ENCODE measurements around the gene PIP5K1B. TPM values are rescaled to one million over a fixed set of nuclear protein-coding genes. Genes with fewer than 3 reads are reported as not detected.

The PIP5K1B gene
- total and polyA plus RNA-seq, 2 experiments from 2014 or later: 3.7 to 10.2 TPM

DNA sequence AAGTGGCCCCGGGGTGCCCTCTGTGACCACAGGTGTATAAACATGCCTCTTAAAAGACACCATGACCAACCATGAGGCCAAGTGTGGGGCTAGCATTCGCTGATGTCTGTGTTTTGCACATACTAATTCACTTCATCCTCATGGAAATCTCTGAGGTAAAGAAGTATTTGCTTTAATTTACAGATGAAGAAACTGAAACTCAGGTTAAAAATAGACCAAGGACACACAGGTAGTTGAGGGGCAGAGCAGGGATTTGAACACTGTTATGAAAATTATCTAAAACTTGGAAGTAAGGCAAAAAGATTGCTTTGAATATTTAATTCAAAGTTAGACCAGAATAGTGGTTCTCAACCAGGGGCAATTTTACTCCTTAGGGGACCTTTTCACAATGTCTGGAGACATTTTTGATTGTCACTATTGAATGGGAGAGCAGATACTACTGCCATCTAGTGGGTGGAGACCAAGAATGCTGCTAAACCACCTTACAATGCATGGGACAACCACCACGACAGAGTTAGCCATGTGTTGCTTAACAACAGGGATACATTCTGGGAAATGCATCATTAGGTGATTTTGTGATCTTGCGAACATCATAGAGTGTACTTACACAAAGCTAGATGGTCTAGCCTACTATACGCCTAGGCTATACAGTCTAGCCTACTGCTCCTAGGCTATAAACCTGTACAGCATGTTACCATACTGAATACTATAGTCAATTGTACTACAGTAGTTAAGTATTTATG lies 322.5 kb downstream of the PIP5K1B start:
- no peaks in the 10 kb centered on the region for H3K27me3 ChIP-seq
- no peaks in the 10 kb centered on the region for H3K9me2 ChIP-seq (replicated peaks; ENCODE audit: insufficient read depth)
- H3K36me3 ChIP-seq (replicated peaks; ENCODE audit: insufficient read depth, low read depth): no peaks in the 10 kb centered on the region
- H3K4me2 ChIP-seq: no peak overlapping the region
- H3K27ac ChIP-seq: no peak overlapping the region
- TF ChIP-seq, protein P1, sequence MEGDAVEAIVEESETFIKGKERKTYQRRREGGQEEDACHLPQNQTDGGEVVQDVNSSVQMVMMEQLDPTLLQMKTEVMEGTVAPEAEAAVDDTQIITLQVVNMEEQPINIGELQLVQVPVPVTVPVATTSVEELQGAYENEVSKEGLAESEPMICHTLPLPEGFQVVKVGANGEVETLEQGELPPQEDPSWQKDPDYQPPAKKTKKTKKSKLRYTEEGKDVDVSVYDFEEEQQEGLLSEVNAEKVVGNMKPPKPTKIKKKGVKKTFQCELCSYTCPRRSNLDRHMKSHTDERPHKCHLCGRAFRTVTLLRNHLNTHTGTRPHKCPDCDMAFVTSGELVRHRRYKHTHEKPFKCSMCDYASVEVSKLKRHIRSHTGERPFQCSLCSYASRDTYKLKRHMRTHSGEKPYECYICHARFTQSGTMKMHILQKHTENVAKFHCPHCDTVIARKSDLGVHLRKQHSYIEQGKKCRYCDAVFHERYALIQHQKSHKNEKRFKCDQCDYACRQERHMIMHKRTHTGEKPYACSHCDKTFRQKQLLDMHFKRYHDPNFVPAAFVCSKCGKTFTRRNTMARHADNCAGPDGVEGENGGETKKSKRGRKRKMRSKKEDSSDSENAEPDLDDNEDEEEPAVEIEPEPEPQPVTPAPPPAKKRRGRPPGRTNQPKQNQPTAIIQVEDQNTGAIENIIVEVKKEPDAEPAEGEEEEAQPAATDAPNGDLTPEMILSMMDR (IDR thresholded peaks at IDR 0.05; ENCODE audit: poor library complexity): peak; percentile 80
- no peak for TF ChIP-seq EZH2phosphoT487 (IDR thresholded peaks at IDR 0.05; ENCODE audit: low read depth, severe bottlenecking, unreplicated experiment)
- H3K4me3 ChIP-seq: no peak overlapping the region
- no peaks in the 10 kb centered on the region for H3K4me1 ChIP-seq (ENCODE audit: insufficient read depth)
- no peaks in the 10 kb centered on the region for H3K9me3 ChIP-seq (ENCODE audit: low read depth)
- no peaks in the 10 kb centered on the region for H3K79me2 ChIP-seq
- H4K20me1 ChIP-seq (ENCODE audit: insufficient read depth, poor library complexity, severe bottlenecking): no peaks in the 10 kb centered on the region
- 47% methylated on average over 5 of the region's 5 CpGs for WGBS (ENCODE audit: low lambda C conversion rate, missing lambda C conversion rate)
- H2AFZ ChIP-seq: no peak overlapping the region
- DNase-seq (ENCODE audit: low spot score): peak; percentile 76

DNA sequence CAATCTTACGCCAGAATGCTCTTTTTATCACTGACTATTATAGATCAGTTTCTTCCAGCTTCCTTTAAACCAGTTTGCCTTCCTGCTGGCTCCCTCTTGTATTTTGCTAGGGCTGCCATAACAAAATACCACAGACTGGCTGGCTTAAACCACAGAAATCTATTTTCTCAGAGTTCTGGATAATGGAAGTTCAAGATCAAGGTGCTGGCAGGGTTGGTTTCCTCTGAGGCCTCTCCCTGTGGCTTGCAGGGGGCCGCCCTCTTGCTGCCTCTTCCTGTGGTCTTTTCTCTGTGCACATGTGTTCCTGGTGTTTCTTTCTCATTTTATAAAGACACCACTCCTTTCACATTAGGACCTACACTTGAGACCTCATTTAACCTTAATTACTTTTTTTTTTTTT lies 323.7 kb downstream of the PIP5K1B start:
- no peak overlapping the region for H3K4me2 ChIP-seq

DNA sequence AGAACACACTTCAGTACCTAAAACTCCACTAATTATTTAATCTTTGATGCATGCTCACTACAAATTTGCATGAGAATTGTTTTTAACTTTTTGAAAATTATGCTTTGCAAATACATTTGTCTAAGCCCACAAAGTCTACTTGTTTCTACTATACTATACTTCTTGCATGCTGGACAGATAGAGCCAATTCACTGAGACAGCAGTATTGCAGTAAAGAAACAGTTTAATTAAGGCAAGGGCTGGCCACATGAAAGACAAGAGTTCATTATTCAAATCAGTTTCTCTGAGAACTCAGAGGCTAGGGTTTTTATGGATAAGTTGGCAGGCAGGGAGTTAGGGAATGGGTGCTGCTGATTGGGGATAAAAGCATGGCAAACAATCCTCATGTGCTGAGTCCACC lies 324.5 kb downstream of the PIP5K1B start:
- no peak for TF ChIP-seq EZH2phosphoT487 (IDR thresholded peaks at IDR 0.05; ENCODE audit: low read depth, severe bottlenecking, unreplicated experiment)
- TF ChIP-seq EZH2 (IDR thresholded peaks at IDR 0.05; ENCODE audit: borderline replicate concordance): no peak
- TF ChIP-seq, protein P1 (IDR thresholded peaks at IDR 0.05; ENCODE audit: poor library complexity): no peak
- no peak for DNase-seq (ENCODE audit: low spot score)
- Histone ChIP-seq H3K27ac (no peak overlapping the region), H3K4me3 (no peak overlapping the region), H3K9me2 (replicated peaks; ENCODE audit: insufficient read depth) (no peaks in the 10 kb centered on the region), H3K4me1 (ENCODE audit: insufficient read depth) (no peaks in the 10 kb centered on the region), H3K79me2 (no peaks in the 10 kb centered on the region), H3K36me3 (replicated peaks; ENCODE audit: insufficient read depth, low read depth) (no peaks in the 10 kb centered on the region), H3K9me3 (ENCODE audit: low read depth) (no peaks in the 10 kb centered on the region), H4K20me1 (ENCODE audit: insufficient read depth, poor library complexity, severe bottlenecking) (no peaks in the 10 kb centered on the region), H3K4me2 (no peak overlapping the region), H2AFZ (no peak overlapping the region), H3K27me3 (no peaks in the 10 kb centered on the region)

More for the DNA sequence above, 323.7 kb downstream of the PIP5K1B start:
- TF ChIP-seq, protein P1 (IDR thresholded peaks at IDR 0.05; ENCODE audit: poor library complexity): no peak
- TF ChIP-seq EZH2 (IDR thresholded peaks at IDR 0.05; ENCODE audit: borderline replicate concordance) (no peak), EZH2phosphoT487 (IDR thresholded peaks at IDR 0.05; ENCODE audit: low read depth, severe bottlenecking, unreplicated experiment) (no peak)
- Histone ChIP-seq H3K4me1 (ENCODE audit: insufficient read depth) (no peaks in the 10 kb centered on the region), H4K20me1 (ENCODE audit: insufficient read depth, poor library complexity, severe bottlenecking) (no peaks in the 10 kb centered on the region), H3K9me3 (ENCODE audit: low read depth) (no peaks in the 10 kb centered on the region), H2AFZ (no peak overlapping the region), H3K27me3 (no peaks in the 10 kb centered on the region), H3K4me3 (no peak overlapping the region), H3K27ac (no peak overlapping the region), H3K9me2 (replicated peaks; ENCODE audit: insufficient read depth) (no peaks in the 10 kb centered on the region), H3K79me2 (no peaks in the 10 kb centered on the region), H3K36me3 (replicated peaks; ENCODE audit: insufficient read depth, low read depth) (no peaks in the 10 kb centered on the region)
- 98% methylated on average over 2 of the region's 2 CpGs for WGBS (ENCODE audit: low lambda C conversion rate, missing lambda C conversion rate)
- no peak for DNase-seq (ENCODE audit: low spot score)

Data from hepatocyte (in vitro differentiated cells).